Pancreas (tissue), 10 donors: ENCODE measurements around the gene SH3GL3. TPM values are rescaled to one million over a fixed set of nuclear protein-coding genes. Genes with fewer than 3 reads are reported as not detected.

Experiments
- ATAC-seq, 4 donors: fragments of 200-7000 bp; cut with Tn5 transposase; one replicate each; pipeline versions ENCODE4 v1.8.0 to v1.9.1; 2020; ENCODE audit warnings: mild to moderate bottlenecking in 4 of 4, moderate library complexity in 4 of 4
- DNase-seq, 6 donors: peaks; one replicate each; pipeline ENCODE4 v3.0.0-alpha.2; 2020
- FAIRE-seq: peaks from 2 replicates; lab custom pipeline; 2012; peaks lifted over from hg19 to GRCh38; lab: Jason Lieb, UNC
- H3K27ac ChIP-seq, 4 donors: fragments of 200-600 bp; sonication (generic); 1 replicate in 3 of 4; 2 replicates in 1 of 4; pipeline versions ENCODE4 v1.5.0 to v1.8.0; 2020
- H3K27me3 ChIP-seq, 4 donors: fragments of 200-600 bp; one replicate each; pipeline ENCODE4 v1.8.0; 2021
- H3K36me3 ChIP-seq, 3 donors: fragments of 200-600 bp; sonication (generic) in 1 of 3; one replicate each; pipeline versions ENCODE4 v1.5.0 to v1.8.0; 2020 to 2021
- H3K4me1 ChIP-seq, 3 donors: fragments of 200-600 bp; one replicate each; pipeline ENCODE4 v1.8.0; 2021
- H3K4me3 ChIP-seq, 4 donors: fragments of 200-600 bp; sonication (generic) in 2 of 4; one replicate each; pipeline versions ENCODE4 v1.5.0 to v1.8.0; 2020 to 2021
- H3K9me3 ChIP-seq, 4 donors: fragments of 200-600 bp; one replicate each; pipeline ENCODE4 v1.8.0; 2021
- CTCF ChIP-seq, 4 donors: fragments of 200-600 bp; sonication (generic) in 3 of 4; IDR thresholded peaks; one replicate each; pipeline versions ENCODE4 v1.5.0 to v1.8.0; 2021; ENCODE audit warnings: antibody characterized with exemption in 4 of 4
- WGBS, 2 donors: extraction: QIAGEN DNeasy Blood & Tissue Kit; methylation state at CpG; one replicate each; pipeline ENCODE4 v1.1.7; 2013; 5-methylcytosine and 5-hydroxymethylcytosine counted together
- intact Hi-C, 3 donors: fragments of 100-400 bp; cut with DNase I; formaldehyde crosslinking; loops; one replicate each; pipeline versions ENCODE4 v1.11.1 to v1.14.2; 2022
- polyA plus RNA-seq, 2 donors: library from polyadenylated mRNA; stranded (reverse); fragments of 200-250 nt; gene quantifications; one replicate each; pipeline ENCODE4 v1.2.3, GENCODE V29; 2013
- total RNA-seq, 6 donors: library from RNA; stranded (reverse); fragmentation: NEBNext Ultra II Directional in 4 of 6; extraction: Animal tissue kit (Norgen Biotek cat#: 25700) in 4 of 6; gene quantifications; one replicate each; pipeline versions ENCODE4 v1.2.1 to v1.2.4, GENCODE V29; 2021 to 2023
- donor health status: healthy with polysubstance abuse.
- donor health status: DM: no; HTN: no; CAD: no; lungs with moderate emphysema.
- donor health status: DM: no; HTN: no; CAD: no.
- donor health status: control.
- donor health status: control.
- donor health status: Bipolar disorder and iron deficiency.
- donor health status: DM: yes; HTN: yes; CAD: no.
- donor health status: DM: no; HTN: no; CAD: no.
- donor health status: DM: no; HTN: no; CAD: no.
- donor health status: DM: yes; HTN: yes; CAD: no.

SH3GL3 gene
- total and polyA plus RNA-seq, 8 donors, result 0.23 to 0.87 (median 0.54) TPM; not detected in 4

GRCh38 chr15:83483612-83484011 lies 36.5 kb downstream of the SH3GL3 start:
- H3K27me3 ChIP-seq, result no peaks in the 10 kb centered on the region
- TF ChIP-seq CTCF (IDR thresholded peaks at IDR 0.05), result no peak
- intact Hi-C loops, result no loop called here
- no peaks in the 10 kb centered on the region for H3K36me3 ChIP-seq
- no peak for DNase-seq
- WGBS, 2 donors, result 94 to 100% methylated on average over 1 of the region's 1 CpG
- H3K4me3 ChIP-seq, result no peak overlapping the region
- no peak for FAIRE-seq
- no peak for ATAC-seq
- no peaks in the 10 kb centered on the region for H3K9me3 ChIP-seq
- no peaks in the 10 kb centered on the region for H3K4me1 ChIP-seq
- H3K27ac ChIP-seq, result no peak overlapping the region

- 77 to 89% methylated on average over 2 of the region's 2 CpGs for WGBS, 2 donors
- DNase-seq, result no peak
- Histone ChIP-seq H3K4me1 (no peaks in the 10 kb centered on the region), H3K9me3 (no peaks in the 10 kb centered on the region), H3K27ac (no peak overlapping the region), H3K4me3 (no peak overlapping the region), H3K27me3 (no peaks in the 10 kb centered on the region), H3K36me3 (no peaks in the 10 kb centered on the region)
- ATAC-seq, result no peak
- FAIRE-seq, result no peak
- TF ChIP-seq CTCF (IDR thresholded peaks at IDR 0.05), result no peak
- intact Hi-C loops, result no loop called here
Observed at GRCh38 chr15:83484636-83485035, 37.5 kb downstream of the SH3GL3 start.

- Histone ChIP-seq H3K36me3 (no peaks in the 10 kb centered on the region), H3K27me3 (no peaks in the 10 kb centered on the region), H3K27ac (no peak overlapping the region), H3K9me3 (no peaks in the 10 kb centered on the region), H3K4me3 (no peak overlapping the region), H3K4me1 (no peaks in the 10 kb centered on the region)
- intact Hi-C loops, result no loop called here
- no peak for FAIRE-seq
- ATAC-seq, result no peak
- no peak for DNase-seq
- TF ChIP-seq CTCF (IDR thresholded peaks at IDR 0.05), result no peak
Observed at GRCh38 chr15:83486363-83486762, 39.2 kb downstream of the SH3GL3 start.

GRCh38 chr15:83487519-83487918 lies 40.4 kb downstream of the SH3GL3 start:
- Histone ChIP-seq H3K27me3 (no peaks in the 10 kb centered on the region), H3K4me1 (no peaks in the 10 kb centered on the region), H3K36me3 (no peaks in the 10 kb centered on the region), H3K4me3 (no peak overlapping the region), H3K27ac (no peak overlapping the region), H3K9me3 (no peaks in the 10 kb centered on the region)
- no peak for ATAC-seq
- DNase-seq, result no peak
- intact Hi-C loops, result no loop called here
- FAIRE-seq, result no peak
- WGBS, 2 donors, result 58 to 77% methylated on average over 3 of the region's 3 CpGs
- TF ChIP-seq CTCF (IDR thresholded peaks at IDR 0.05), result no peak

GRCh38 chr15:83489690-83490089 lies 42.5 kb downstream of the SH3GL3 start:
- Histone ChIP-seq H3K9me3 (no peaks in the 10 kb centered on the region), H3K27ac (no peak overlapping the region), H3K4me1 (no peaks in the 10 kb centered on the region), H3K27me3 (no peaks in the 10 kb centered on the region), H3K4me3 (no peak overlapping the region), H3K36me3 (no peaks in the 10 kb centered on the region)
- DNase-seq (no peak), FAIRE-seq (no peak), ATAC-seq (no peak)
- intact Hi-C loops, result no loop called here
- WGBS, 2 donors, result 62 to 87% methylated on average over 2 of the region's 2 CpGs
- no peak for TF ChIP-seq CTCF (IDR thresholded peaks at IDR 0.05)
